Right cardiac atrium (tissue), 5 donors: ENCODE results near the gene ZNF609. TPM values are rescaled to one million over a fixed set of nuclear protein-coding genes. Genes with fewer than 3 reads are reported as not detected.
"Not testable (repeated sequence)": the region's sequence is repeated elsewhere in the genome, so short reads cannot be mapped to it uniquely, and the experiment has no call there.

Source experiments
- ATAC-seq, 2 donors: fragments of 200-7000 bp; cut with Tn5 transposase; one replicate each; pipeline versions ENCODE4 v1.8.0 to v1.9.1; 2020; ENCODE audit warnings: moderate library complexity in 2 of 2, mild to moderate bottlenecking in 1 of 2
- DNase-seq, 3 donors: peaks; one replicate each; pipeline ENCODE4 v3.0.0-alpha.2; 2020
- H3K27ac ChIP-seq: one replicate; pipeline ENCODE4 v1.5.1; 2013; ENCODE audit warnings: mild to moderate bottlenecking, low read length, control low read depth, moderate library complexity
- H3K27me3 ChIP-seq: one replicate; pipeline ENCODE4 v1.6.1; 2013; ENCODE audit not compliant: control insufficient read depth, insufficient read depth
- H3K4me1 ChIP-seq: one replicate; pipeline ENCODE4 v1.6.1; 2013; ENCODE audit warnings: low read length; ENCODE audit not compliant: control insufficient read depth, insufficient read depth
- H3K4me3 ChIP-seq: one replicate; pipeline ENCODE4 v1.5.1; 2013; ENCODE audit warnings: low read length, control low read depth
- H3K9me3 ChIP-seq: one replicate; pipeline ENCODE4 v1.6.1; 2013; ENCODE audit warnings: low read length; ENCODE audit not compliant: control insufficient read depth
- WGBS: extraction: QIAGEN DNeasy Blood & Tissue Kit; methylation state at CpG from one replicate; pipeline ENCODE4 v1.1.7; 2013; 5-methylcytosine and 5-hydroxymethylcytosine counted together
- intact Hi-C, 4 donors: fragments of 100-400 bp; cut with DNase I; formaldehyde crosslinking; loops; one replicate each; pipeline versions ENCODE4 v1.11.0 to v1.14.0; 2022 to 2023
- polyA plus RNA-seq: library from polyadenylated mRNA; stranded (reverse); fragments of 200-250 nt; gene quantifications from one replicate; pipeline ENCODE4 v1.2.3, GENCODE V29; 2013
- total RNA-seq, 4 donors: library from RNA; stranded (reverse); fragmentation: NEBNext Ultra II Directional; extraction: Animal tissue kit (Norgen Biotek cat#: 25700); gene quantifications; one replicate each; pipeline ENCODE4 v1.2.1, GENCODE V29; 2021
- donor health status: healthy with polysubstance abuse.
- donor health status: DM: no; HTN: yes; CAD: no.
- donor health status: DM: no; HTN: no; CAD: no.
- donor health status: DM: no; HTN: yes; CAD: no; lungs with severe emphysema.
- donor health status: DM: yes; HTN: yes; CAD: no.

ZNF609 gene
- total and polyA plus RNA-seq, 5 donors = 8.4 to 23.9 (median 22.6) TPM

GRCh38 chr15:64640146-64640871, 179.9 kb downstream of the ZNF609 start:
- intact Hi-C loops = loop anchor here in 1 of 4 donors (10.0 kb wide), 1 partner anchor 186 kb away; no protein-coding TSS in a partner anchor

DNA sequence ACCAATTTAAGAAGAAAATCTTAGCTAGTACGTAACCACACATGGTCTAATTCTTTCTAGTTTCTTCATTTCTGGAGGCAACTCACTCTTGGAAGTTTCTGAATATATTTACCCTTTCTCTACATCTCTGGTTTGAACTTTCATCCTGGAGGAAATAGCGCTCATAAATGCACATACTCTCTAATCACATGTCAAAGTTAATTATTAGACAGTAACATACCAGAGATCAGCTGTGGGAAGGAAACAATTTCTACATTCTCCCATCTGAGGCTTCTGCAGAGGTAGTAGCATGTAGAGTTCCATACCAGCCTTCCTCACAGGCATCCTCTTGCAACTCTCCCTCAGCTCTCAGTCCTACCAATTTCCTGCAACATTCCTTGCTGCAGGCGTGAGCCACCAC, 182.5 kb downstream of the ZNF609 start:
- H3K4me3 ChIP-seq = no peak overlapping the region
- H3K27me3 ChIP-seq = no peaks in the 10 kb centered on the region
- H3K27ac ChIP-seq = no peak overlapping the region
- DNase-seq (no peak), ATAC-seq (no peak)
- no peaks in the 10 kb centered on the region for H3K9me3 ChIP-seq
- H3K4me1 ChIP-seq = peaks cover 7% of the 10 kb centered on the region
- 94% methylated on average over 3 of the region's 3 CpGs for WGBS
- intact Hi-C loops = loop anchor here in 1 of 4 donors (10.0 kb wide), 1 partner anchor 188 kb away; no protein-coding TSS in a partner anchor

More at GRCh38 chr15:64640146-64640871, 179.9 kb downstream of the ZNF609 start:
- WGBS = 69% methylated on average over 5 of the region's 5 CpGs
- no peak overlapping the region for H3K4me3 ChIP-seq
- H3K27ac ChIP-seq = no peak overlapping the region
- H3K9me3 ChIP-seq = no peaks in the 10 kb centered on the region
- DNase-seq (no peak), ATAC-seq (peak; percentile 44 to 50)
- H3K27me3 ChIP-seq = no peaks in the 10 kb centered on the region
- H3K4me1 ChIP-seq = peaks cover 7% of the 10 kb centered on the region

DNA sequence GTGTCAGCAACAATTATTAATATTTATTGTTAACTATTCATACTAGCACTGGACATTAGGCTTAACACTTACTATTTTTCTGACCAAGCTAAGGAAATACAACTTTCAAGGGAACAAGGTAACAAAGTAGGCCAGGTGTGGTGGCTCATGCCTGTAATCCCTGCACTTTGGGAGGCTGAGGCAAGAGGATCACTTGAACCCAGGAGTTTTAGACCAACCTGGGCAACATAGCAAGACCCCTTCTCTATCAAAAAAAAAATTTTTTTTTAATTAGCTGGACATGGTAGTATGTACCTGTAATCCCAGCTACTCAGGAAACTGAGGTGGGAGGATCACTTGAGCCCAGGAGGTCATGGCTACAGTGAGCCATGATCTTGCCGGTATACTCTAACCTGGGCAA, 183.3 kb downstream of the ZNF609 start:
- no peak for ATAC-seq
- no peak for DNase-seq
- Histone ChIP-seq H3K4me3 (no peak overlapping the region), H3K9me3 (no peaks in the 10 kb centered on the region), H3K27me3 (no peaks in the 10 kb centered on the region), H3K4me1 (peaks cover 7% of the 10 kb centered on the region), H3K27ac (no peak overlapping the region)
- intact Hi-C loops = loop anchor here in 1 of 4 donors (10.0 kb wide), 1 partner anchor 189 kb away; no protein-coding TSS in a partner anchor
- WGBS = 100% methylated on average over 1 of the region's 1 CpG

DNA sequence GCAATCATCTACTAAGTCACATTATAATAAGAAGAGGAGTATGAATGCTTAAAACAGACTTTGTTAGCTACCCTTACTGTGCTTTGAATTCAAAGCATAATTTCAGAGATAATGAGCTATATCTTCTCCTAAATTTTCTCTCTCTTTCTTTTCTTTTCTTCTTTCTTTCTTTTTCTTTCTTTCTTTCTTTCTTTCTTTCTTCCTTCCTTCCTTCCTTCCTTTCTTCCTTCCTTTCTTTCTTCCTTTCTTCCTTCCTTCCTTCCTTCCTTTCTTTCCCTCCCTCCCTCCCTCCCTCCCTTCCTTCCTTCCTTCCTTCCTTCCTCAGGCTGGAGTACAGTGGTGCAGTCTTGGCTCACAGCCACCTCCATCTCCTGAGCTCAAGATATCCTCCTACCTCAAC, 184.4 kb downstream of the ZNF609 start:
- not testable (repeated sequence) for ATAC-seq, H3K27ac ChIP-seq, H3K4me1 ChIP-seq, DNase-seq, H3K27me3 ChIP-seq, H3K4me3 ChIP-seq, H3K9me3 ChIP-seq
- intact Hi-C loops = loop anchor here in 1 of 4 donors (10.0 kb wide), 1 partner anchor 190 kb away; no protein-coding TSS in a partner anchor

- no peaks in the 10 kb centered on the region for H3K9me3 ChIP-seq
- whole genome bisulfite sequencing = 98% methylated on average over 1 of the region's 1 CpG
- ATAC-seq = no peak
- intact Hi-C loops = loop anchor here in 1 of 4 donors (10.0 kb wide), 1 partner anchor 191 kb away; no protein-coding TSS in a partner anchor
- no peaks in the 10 kb centered on the region for H3K4me1 ChIP-seq
- no peak for DNase-seq
- H3K4me3 ChIP-seq = no peak overlapping the region
- H3K27me3 ChIP-seq = no peaks in the 10 kb centered on the region
- H3K27ac ChIP-seq = no peak overlapping the region
These were observed 185.6 kb downstream of the ZNF609 start for GRCh38 chr15:64645995-64646394.

DNA sequence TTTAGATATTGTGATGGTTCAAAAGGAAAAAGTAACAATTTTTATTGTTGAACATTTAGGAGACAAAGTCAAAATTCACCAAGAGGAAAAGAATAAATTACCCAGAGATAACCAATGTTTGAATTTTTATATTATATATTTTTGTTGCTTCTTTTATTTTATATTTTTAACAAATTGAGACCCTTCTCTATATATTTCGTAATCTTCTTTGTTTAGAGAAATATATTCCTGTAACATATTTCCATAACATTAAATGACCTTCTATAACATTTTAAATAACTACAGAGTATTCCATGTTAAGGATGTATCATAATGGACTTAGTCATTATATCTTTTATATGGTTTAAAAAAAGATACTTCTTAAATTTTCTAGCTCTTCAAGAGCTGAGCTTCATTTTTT, 187.0 kb downstream of the ZNF609 start:
- 97% methylated on average over 1 of the region's 1 CpG for WGBS
- DNase-seq (no peak), ATAC-seq (no peak)
- Histone ChIP-seq H3K27ac (no peak overlapping the region), H3K4me3 (no peak overlapping the region), H3K27me3 (no peaks in the 10 kb centered on the region), H3K9me3 (no peaks in the 10 kb centered on the region), H3K4me1 (no peaks in the 10 kb centered on the region)
- intact Hi-C loops = loop anchor here in 1 of 4 donors (10.0 kb wide), 1 partner anchor 193 kb away; no protein-coding TSS in a partner anchor

DNA sequence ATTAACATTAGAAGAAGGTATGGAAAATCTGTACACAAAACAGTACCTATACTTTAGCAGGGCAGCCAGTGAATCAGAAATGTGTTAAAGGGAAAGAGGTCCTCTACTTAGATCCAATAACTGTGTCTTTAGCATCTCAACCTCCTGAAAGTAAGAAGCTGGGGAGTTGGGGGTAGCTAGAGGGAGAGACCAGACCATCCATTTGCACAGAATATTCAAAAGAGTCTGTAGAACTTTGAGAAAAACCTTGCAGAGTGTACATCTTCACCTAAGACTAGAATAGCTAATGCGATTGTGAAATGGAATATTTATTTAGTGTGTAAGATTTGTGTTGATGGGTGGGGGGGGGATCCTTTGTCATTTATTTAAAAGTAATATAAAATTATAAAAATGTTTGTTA, 190.2 kb downstream of the ZNF609 start:
- ATAC-seq (no peak), DNase-seq (no peak)
- 88% methylated on average over 1 of the region's 1 CpG for WGBS
- no peaks in the 10 kb centered on the region for H3K9me3 ChIP-seq
- no peaks in the 10 kb centered on the region for H3K4me1 ChIP-seq
- H3K27me3 ChIP-seq = no peaks in the 10 kb centered on the region
- H3K27ac ChIP-seq = no peak overlapping the region
- intact Hi-C loops = loop anchor here in 1 of 4 donors (10.0 kb wide), 1 partner anchor 56 kb away; no protein-coding TSS in a partner anchor
- no peak overlapping the region for H3K4me3 ChIP-seq

DNA sequence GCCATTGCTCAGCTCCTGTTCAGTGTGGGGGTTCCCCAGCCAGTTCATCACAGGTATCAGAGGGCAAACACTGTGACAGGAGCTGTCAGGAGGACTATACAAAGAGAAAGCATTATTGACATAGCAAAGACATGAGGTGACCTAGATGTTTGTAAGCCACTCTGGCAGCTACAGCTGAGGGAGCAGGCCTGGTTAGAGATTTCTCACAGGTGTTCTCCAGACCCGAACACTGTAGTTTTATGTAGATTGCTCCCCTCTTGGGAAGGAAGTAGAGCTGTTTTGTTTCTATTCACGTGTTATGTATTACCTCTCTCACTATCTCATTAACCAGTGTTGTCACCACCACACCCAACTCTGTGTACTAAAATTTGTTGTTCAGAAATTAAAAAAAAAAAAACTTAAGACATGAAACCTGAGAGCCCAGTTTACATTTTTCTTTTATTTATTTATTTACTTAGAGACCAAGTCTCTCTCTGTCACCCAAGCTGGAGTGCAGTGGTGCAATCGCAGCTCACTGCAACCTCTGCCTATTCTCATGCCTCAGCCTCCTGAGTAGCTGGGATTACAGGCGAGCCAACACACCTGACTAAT, 191.3 kb downstream of the ZNF609 start:
- intact Hi-C loops = loop anchor here in 1 of 4 donors (10.0 kb wide), 1 partner anchor 57 kb away; no protein-coding TSS in a partner anchor
- Histone ChIP-seq H3K27me3 (no peaks in the 10 kb centered on the region), H3K4me1 (no peaks in the 10 kb centered on the region), H3K4me3 (no peak overlapping the region), H3K9me3 (no peaks in the 10 kb centered on the region), H3K27ac (no peak overlapping the region)
- no peak for ATAC-seq
- WGBS = 80% methylated on average over 4 of the region's 4 CpGs
- DNase-seq = no peak

GRCh38 chr15:64653757-64654156, 193.4 kb downstream of the ZNF609 start:
- H3K27ac ChIP-seq = no peak overlapping the region
- intact Hi-C loops = loop anchor here in 1 of 4 donors (10.0 kb wide), 1 partner anchor 59 kb away; no protein-coding TSS in a partner anchor
- H3K27me3 ChIP-seq = no peaks in the 10 kb centered on the region
- no peaks in the 10 kb centered on the region for H3K4me1 ChIP-seq
- H3K9me3 ChIP-seq = no peaks in the 10 kb centered on the region
- DNase-seq = no peak
- H3K4me3 ChIP-seq = no peak overlapping the region
- peak in 1 of 2 donors; percentile 24 for ATAC-seq
- 70% methylated on average over 3 of the region's 3 CpGs for WGBS

DNA sequence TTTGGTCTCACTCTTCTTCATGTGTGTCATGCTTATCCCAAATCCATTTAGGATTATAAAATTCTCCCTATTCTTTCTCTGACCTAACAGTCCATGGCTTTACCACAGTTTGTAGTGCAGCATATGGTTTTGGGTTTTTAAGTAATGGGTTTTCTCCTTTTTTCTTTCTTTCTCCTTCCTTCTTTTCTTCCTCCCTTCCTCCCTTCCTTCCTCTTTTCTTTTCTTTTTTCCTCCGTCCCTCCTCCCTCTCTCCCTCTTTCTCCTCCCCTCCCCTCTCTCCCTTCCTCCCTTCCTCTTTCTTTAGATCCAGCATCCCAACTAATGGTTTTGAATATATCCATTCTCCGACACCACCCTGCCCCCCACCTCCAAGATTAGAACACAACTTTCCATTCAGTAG, 196.1 kb downstream of the ZNF609 start:
- no peak overlapping the region for H3K27ac ChIP-seq
- H3K27me3 ChIP-seq = no peaks in the 10 kb centered on the region
- intact Hi-C loops = loop anchor here in 1 of 4 donors (10.0 kb wide), 1 partner anchor 62 kb away; no protein-coding TSS in a partner anchor
- ATAC-seq (no peak), DNase-seq (no peak)
- WGBS = 81% methylated on average over 2 of the region's 2 CpGs
- peaks cover 2% of the 10 kb centered on the region for H3K4me1 ChIP-seq
- H3K9me3 ChIP-seq = no peaks in the 10 kb centered on the region
- no peak overlapping the region for H3K4me3 ChIP-seq

DNA sequence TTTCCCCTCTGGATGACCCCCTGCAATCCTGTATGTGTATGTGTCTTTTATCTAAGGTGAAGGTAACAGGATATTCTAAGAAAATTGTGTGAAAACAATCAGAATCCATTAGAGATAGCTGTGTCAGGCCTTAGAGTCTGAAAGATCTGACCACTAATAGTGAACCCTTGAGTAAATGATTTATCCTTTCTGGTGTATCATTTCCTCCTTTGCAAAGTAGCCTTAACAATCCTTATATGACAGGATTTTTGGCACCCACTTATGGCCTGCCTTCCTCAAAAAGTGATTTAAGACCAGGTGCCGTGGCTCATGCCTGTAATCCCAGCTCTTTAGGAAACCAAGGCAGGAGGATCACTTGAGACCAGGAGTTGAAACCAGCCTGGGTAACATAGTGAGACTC, 204.8 kb downstream of the ZNF609 start:
- DNase-seq (no peak), ATAC-seq (no peak)
- Histone ChIP-seq H3K9me3 (no peaks in the 10 kb centered on the region), H3K27ac (no peak overlapping the region), H3K27me3 (no peaks in the 10 kb centered on the region), H3K4me3 (no peak overlapping the region), H3K4me1 (no peaks in the 10 kb centered on the region)
- WGBS = 95% methylated on average over 1 of the region's 1 CpG
- intact Hi-C loops = no loop called here
